Astrocyte of the cerebellum (primary cell): Measurements from ENCODE around the gene GATD1.

ENCODE experiments used
- DNase-seq: peaks from one replicate; pipeline ENCODE4 v3.0.0-alpha.2; 2011; ENCODE audit warnings: low read depth
- H3K4me3 ChIP-seq: 2 replicates; pipeline ENCODE4 v1.5.1; 2011; ENCODE audit warnings: mild to moderate bottlenecking, low read depth, low read length, moderate library complexity
- CTCF ChIP-seq: IDR thresholded peaks from 2 replicates; pipeline ENCODE4 v1.5.1; 2012; ENCODE audit warnings: low read length, low read depth, moderate library complexity, mild to moderate bottlenecking; ENCODE audit errors: missing control alignments
- in situ Hi-C: cut with HindIII; loops from 2 replicates; pipeline ENCODE4 v1.10.0; 2017; ENCODE audit warnings: low sequenced_read_pairs

Gene GATD1, protein sequence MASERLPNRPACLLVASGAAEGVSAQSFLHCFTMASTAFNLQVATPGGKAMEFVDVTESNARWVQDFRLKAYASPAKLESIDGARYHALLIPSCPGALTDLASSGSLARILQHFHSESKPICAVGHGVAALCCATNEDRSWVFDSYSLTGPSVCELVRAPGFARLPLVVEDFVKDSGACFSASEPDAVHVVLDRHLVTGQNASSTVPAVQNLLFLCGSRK

DNA sequence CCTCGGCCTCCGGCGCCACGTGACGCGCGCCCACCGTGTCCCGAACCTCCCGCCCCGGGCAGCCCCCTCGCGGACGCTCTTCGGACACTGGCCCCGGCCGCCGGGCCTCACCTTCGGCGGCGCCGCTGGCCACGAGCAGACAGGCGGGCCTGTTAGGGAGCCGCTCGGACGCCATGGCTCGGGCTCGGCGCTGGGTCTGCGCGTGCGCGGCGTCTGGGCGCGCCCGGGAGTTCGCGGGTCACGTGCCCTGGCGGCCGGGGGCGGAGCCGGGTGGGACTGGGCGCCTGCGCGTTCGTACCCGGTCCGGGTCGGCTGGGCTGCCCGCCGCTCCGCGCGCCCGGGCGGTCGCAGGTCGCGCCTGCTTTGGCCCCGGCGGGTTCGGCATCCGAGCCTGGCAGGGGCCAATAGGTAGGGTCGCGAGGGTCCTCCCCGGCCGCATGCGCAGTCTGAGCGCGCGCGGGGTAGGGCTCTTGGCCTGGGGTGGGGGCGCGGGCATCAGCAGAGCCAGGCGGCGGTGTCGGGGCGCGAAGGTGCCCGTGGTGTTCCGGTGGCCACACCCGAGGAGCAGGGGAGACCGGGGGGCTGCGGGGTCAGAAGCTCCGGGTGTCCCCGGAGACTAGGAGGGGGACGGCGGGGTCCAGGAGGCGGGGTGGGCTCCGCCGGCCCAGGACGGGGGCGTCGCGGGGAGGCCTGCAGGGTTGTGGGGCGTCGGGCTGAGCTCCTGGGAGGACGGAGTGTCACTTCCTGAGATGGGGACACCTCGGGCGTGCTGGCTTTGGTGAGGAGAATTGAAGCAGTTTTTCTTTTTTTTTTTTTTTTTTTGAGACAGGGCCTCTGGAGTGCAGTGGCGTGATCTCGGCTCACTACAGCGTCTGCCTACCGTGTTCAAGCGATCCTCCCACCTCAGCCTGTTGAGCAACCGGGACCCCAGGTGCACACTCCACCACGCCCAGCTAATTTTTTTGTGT is at the start of gene GATD1:
GATD1 (minus strand) TSS at position 200 of the 968 bp plus-strand sequence; CDS start at position 175, 25 bp downstream.
- peak within 1 kb of the TSS; percentile 86 for H3K4me3 ChIP-seq
- DNase-seq = no peak
- in situ Hi-C loops = no loop called here
- TF ChIP-seq CTCF = no peak

DNA sequence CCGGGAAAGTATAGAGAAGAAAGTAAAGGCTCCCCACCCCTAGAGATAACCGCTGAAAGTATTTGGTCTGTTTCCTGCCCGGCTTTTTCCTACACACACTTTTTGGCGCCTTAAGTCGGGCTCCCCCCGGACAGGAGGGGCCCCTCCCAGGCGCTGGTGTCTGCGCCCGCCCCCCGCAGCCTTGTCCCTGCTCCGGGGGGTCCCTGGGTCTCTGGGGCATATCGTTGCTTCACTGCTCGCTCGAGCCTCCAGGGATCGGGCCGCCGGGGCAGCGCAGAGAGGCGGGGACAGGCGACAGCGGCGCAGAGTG is 49.5 kb upstream of the GATD1 start:
- no peak for TF ChIP-seq CTCF
- peak overlapping the region; percentile 21 for H3K4me3 ChIP-seq
- no peak for DNase-seq
- in situ Hi-C loops = no loop called here

DNA sequence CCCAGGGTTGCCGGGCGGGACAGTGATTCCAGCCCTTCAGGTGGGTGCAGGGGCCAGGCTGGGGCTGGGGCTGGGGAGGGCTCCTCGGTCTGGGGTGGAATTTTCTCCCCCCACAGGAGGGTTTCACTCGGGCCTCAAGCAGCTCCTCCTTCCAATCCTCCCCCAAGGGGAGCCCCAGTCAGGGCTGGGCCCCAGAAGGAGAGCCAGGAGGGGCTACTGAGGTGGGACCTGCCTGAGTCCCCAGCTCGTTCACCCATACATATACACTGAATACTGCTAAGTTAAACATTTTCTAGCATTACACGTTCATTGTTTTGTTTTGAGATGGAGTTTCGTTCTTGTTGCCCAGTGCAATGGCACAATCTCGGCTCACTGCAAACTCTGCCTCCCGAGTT is 48.9 kb upstream of the GATD1 start:
- H3K4me3 ChIP-seq = no peak overlapping the region
- no peak for DNase-seq
- no peak for TF ChIP-seq CTCF
- in situ Hi-C loops = no loop called here

DNA sequence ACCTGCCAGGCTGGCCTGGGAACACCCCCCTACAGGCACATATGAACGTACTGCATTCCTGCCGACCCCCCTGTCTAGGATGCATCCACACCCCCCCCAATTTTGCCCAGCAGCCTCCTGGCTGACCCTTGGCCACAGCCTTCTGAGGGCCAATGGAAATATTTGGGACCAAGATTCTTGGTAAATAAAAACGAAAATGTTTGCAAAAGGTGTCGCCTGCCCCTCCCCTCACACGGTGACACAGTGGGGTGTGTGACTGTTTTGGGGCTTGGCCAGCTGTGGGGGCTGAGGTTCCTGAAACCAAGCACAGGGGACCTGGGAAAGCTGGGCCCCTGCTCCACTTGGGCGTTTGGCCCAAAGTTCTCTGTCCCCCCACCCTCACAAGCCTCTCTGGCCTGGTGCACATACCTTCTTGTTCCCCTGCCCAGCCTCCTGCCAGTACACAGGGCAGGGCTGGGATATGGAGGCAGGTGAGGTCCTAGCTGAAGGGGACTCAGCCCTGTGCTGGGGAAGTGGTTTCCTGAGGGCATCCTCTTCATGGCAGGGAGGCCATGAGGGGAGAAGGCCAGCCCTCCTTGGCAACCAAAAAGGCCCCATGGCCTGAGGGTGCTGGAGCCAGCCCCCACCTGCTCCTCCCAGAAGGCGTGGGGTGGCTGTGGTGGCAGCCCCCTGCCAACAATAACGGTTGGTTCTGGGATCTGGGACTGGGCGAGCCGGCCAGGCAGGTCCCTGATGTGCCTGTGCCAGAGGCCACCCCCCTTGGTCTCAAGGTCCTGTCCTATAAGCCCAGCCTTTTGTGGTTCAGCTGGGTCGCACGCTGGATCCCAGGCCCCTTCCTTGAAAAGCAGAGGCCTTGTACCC is 48.3 kb upstream of the GATD1 start:
- no peak overlapping the region for H3K4me3 ChIP-seq
- no peak for DNase-seq
- no peak for TF ChIP-seq CTCF
- in situ Hi-C loops = no loop called here

- no peak for TF ChIP-seq CTCF
- H3K4me3 ChIP-seq = no peak overlapping the region
- in situ Hi-C loops = no loop called here
- no peak for DNase-seq
Observed at GRCh38 chr11:824942-825341, 47.7 kb upstream of the GATD1 start.

DNA sequence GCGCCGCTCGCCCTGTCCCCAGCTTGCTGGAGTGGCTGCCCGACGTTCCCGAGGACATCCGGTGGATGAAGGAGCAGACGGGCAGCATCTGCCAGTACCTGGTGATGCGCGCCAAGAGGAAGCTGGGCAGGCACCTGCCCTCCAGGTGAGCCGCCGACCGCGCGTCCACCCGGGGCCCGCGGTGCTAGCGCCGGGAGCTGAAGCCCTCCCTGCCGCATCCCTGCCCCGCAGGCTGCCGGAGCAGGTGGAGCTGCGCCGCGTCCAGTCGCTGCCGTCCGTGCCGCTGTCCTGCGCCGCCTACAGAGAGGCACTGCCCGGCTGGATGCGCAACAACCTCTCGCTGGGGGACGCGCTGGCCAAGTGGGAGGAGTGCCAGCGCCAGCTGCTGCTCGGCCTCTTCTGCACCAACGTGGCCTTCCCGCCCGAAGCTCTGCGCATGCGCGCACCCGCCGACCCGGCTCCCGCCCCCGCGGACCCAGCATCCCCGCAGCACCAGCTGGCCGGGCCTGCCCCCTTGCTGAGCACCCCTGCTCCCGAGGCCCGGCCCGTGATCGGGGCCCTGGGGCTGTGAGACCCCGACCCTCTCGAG is 47.1 kb upstream of the GATD1 start:
- no peak for TF ChIP-seq CTCF
- no peak overlapping the region for H3K4me3 ChIP-seq
- in situ Hi-C loops = no loop called here
- DNase-seq = no peak
